Measurements from ENCODE around the gene MATN1.

The MATN1 gene

GRCh38 chr1:30720271-30721223, 2.8 kb downstream of the MATN1 start:
- DNase-seq (ENCODE audit: low spot score), result no peak
- POLR2A ChIA-PET (ENCODE audit: low non-redundant PET), result interaction anchor here (1.1 kb wide), 1 partner anchor 58 kb away, joined by 4 read pairs; no protein-coding TSS in a partner anchor
- TF ChIP-seq CTCF (conservative IDR thresholded peaks at IDR 0.05; ENCODE audit: low read depth), result no peak
- no peak overlapping the region for H3K27ac ChIP-seq
- CTCF ChIA-PET, result interaction anchor here (0.6 to 4.4 kb wide), 10 partner anchors 7 to 442 kb away, joined by 3 to 63 read pairs (median 11); no protein-coding TSS in a partner anchor

- CTCF ChIA-PET, result interaction anchor here (0.6 to 4.4 kb wide), 17 partner anchors 8 to 443 kb away, joined by 3 to 63 read pairs (median 4); no protein-coding TSS in a partner anchor
- POLR2A ChIA-PET (ENCODE audit: low non-redundant PET), result interaction anchor here (0.6 kb wide), 1 partner anchor 64 kb away, joined by 5 read pairs; no protein-coding TSS in a partner anchor
- no peak for DNase-seq (ENCODE audit: low spot score)
- peak; percentile 39; the same call in 1 of the 2 replicates for TF ChIP-seq CTCF (conservative IDR thresholded peaks at IDR 0.05; ENCODE audit: low read depth)
- peak overlapping the region; percentile 90 for H3K27ac ChIP-seq
Measured at GRCh38 chr1:30719406-30720270, 3.7 kb downstream of the MATN1 start.

DNA sequence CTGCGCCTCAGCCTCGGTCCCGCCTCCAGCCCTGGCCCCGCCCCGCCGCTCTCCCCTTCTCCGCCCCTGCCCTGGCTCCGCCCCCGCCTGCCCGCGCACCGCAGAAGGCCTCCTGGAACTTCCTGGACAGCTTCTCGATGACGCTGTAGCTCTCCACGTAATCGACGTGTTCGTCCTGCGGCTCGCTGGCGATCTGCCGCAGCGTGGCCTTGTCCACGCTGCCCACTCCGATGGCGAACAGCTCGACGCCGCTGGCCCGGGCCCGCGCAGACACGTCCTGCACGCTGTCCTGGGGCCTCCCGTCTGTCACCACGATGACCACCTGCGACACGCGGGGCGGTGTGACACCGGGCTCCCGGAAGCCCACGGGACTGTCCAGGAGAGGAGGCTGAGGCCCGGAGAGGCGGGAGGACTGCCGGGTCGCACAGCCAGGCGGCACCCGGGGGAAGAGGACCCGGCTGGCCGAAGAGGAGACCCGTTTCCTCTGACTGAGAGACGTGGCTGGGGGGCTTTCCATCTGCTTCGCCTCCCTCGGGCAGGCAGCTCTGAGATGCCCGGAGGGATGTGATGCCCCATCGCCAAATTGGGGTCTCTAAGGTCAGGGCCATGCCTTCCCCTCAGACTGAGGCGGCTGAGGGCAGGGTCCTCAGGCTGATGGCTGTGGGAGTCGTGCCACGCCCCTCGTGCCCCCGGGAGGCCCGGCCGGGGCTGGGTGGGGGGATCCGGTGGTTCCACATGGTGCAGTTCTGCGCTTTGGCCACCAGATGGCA, 4.6 kb downstream of the MATN1 start:
- ChIA-PET POLR2A (ENCODE audit: low non-redundant PET) (interaction anchor here (0.6 to 1.0 kb wide), 6 partner anchors 8 to 1449 kb away, joined by 3 to 12 read pairs (median 4); no protein-coding TSS in a partner anchor), CTCF (interaction anchor here (0.5 to 4.4 kb wide), 18 partner anchors 9 to 1783 kb away, joined by 3 to 63 read pairs (median 4); no protein-coding TSS in a partner anchor)
- H3K27ac ChIP-seq, result peak overlapping the region; percentile 90
- peak; percentile 88 for TF ChIP-seq CTCF (conservative IDR thresholded peaks at IDR 0.05; ENCODE audit: low read depth)
- peak; percentile 54 for DNase-seq (ENCODE audit: low spot score)

DNA sequence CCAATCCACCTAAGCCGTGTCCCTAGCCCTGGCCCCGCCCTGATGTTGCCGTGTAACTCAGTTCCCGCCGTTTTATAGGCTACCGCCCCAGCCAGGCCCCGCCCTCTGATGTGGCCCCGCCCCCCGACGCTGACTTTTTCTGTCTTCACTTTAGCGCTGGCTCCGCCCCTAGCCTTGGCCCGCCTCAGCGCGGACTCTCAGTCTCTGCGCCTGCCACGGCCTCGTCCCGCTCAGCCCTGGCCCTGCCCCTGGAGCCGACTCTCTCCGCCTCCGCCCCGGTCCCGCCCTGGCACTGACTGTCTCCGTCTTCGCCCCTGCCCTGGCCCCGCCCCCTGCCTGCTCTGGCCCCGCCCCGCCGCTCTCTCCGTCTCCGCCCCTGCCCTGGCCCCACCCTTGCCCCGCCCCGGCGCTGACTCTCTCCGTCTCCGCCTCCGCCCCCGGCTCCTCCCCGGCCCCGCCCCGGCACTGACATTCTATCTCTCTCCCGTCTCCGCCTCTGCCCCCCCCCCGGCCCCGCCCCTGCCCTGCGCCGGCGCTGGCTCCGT, 5.2 kb downstream of the MATN1 start:
- POLR2A ChIA-PET (ENCODE audit: low non-redundant PET), result interaction anchor here (0.6 to 1.0 kb wide), 5 partner anchors 8 to 61 kb away, joined by 3 to 12 read pairs (median 4); no protein-coding TSS in a partner anchor
- H3K27ac ChIP-seq, result peak overlapping the region; percentile 90
- CTCF ChIA-PET, result interaction anchor here (0.5 to 4.4 kb wide), 10 partner anchors 10 to 1782 kb away, joined by 3 to 63 read pairs (median 10); no protein-coding TSS in a partner anchor

DNA sequence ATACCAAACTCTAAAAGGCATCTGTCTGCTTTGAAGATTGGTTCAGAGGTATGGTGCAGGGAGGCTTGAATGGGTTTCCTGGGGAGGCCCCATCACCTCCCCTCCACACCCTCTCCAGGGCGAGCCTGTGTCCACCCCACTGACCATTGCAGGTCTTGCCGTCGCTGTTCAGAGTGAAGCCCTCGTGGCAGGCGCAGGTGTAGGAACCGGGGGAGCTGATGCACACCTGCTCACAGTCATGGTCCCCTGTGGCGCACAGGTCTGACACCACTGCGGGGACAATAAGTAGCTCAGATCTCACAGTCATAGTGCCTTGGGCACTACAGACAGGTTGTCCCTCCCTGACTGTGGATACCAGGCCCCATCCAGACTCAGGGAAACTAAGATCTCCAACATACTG, 6.7 kb downstream of the MATN1 start:
- no peak for DNase-seq (ENCODE audit: low spot score)
- TF ChIP-seq CTCF (conservative IDR thresholded peaks at IDR 0.05; ENCODE audit: low read depth), result no peak
- H3K27ac ChIP-seq, result no peak overlapping the region
- ChIA-PET POLR2A (ENCODE audit: low non-redundant PET) (no interaction called here), CTCF (interaction anchor here (1.3 kb wide), 1 partner anchor 9 kb away, joined by 5 read pairs; no protein-coding TSS in a partner anchor)

More for the DNA sequence above, 5.2 kb downstream of the MATN1 start:
- no peak for TF ChIP-seq CTCF (conservative IDR thresholded peaks at IDR 0.05; ENCODE audit: low read depth)
- peak; percentile 94 for DNase-seq (ENCODE audit: low spot score)
